Activated CD4-positive, CD25-positive, alpha-beta regulatory T cell treated with anti-CD3 and anti-CD28 coated beads, Interleukin-2, amount 50 U/mL, for 16 hours (primary cell): ENCODE data around the gene BANK1.

ENCODE experiments used
- DNase-seq: peaks from one replicate; pipeline ENCODE4 v3.0.0-alpha.2; 2020; ENCODE audit warnings: low read depth, low spot score

BANK1 gene

DNA sequence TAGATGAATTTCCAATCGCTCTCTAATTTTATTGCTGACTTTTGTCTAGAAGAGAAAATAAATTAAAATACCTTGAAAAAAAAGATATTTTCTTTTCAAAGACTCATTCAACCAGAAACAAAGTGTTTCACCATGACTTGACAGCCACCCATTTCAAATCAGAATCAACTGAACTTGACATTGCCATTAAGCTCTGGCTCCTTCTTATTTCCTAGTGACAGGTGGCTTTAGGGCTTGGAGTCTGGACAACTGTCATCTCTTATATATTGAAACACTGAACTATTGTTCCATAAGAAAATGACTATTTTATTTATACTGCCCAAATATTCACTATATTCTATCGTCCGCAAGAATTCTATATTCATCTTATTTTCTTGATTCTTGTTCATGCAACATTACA, 325.6 kb downstream of the BANK1 start:
- DNase-seq: no peak

DNA sequence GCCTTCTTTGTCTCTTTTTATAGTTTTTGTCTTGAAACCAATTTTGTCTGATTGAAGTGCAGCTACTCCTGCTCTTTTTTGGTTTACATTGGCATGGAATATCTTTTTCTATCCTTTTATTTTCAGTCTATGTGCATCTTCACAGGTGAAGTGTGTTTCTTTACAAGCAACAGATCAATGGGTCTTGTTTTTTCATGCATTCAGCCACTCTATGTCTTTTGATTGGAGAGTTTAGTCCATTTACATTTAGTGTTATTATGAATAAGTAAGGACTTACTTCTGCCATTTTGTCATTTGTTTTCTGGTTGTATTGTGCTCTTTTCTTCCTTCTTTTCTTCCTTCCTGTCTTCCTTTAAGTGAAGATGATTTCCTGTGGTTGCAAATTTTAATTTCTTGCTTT, 330.3 kb downstream of the BANK1 start:
- no peak for DNase-seq
